ENCODE data around the gene CAND1. TPM values are rescaled to one million over a fixed set of nuclear protein-coding genes. Genes with fewer than 3 reads are reported as not detected.

The CAND1 gene
- total RNA-seq = 116 and 144 TPM in 2 replicates

GRCh38 chr12:67268896-67269632, at the start of gene CAND1:
Gene CAND1, plus strand, starts transcription at chr12:67269358. Its CDS starts 360 bp downstream, at chr12:67269718.

